Sciatic nerve (tissue), 2 donors: ENCODE results near the gene AVPR1A. TPM values are rescaled to one million over a fixed set of nuclear protein-coding genes. Genes with fewer than 3 reads are reported as not detected.
"Not testable (repeated sequence)": the region's sequence is repeated elsewhere in the genome, so short reads cannot be mapped to it uniquely, and the experiment has no call there.

Source experiments
- ATAC-seq: fragments of 200-7000 bp; cut with Tn5 transposase; one replicate; pipeline ENCODE4 v1.9.1; 2020; ENCODE audit warnings: mild to moderate bottlenecking, moderate library complexity
- DNase-seq: peaks from one replicate; pipeline ENCODE4 v3.0.0-alpha.2; 2020; ENCODE audit warnings: low spot score
- intact Hi-C: fragments of 100-400 bp; cut with DNase I; formaldehyde crosslinking; loops from one replicate; pipeline ENCODE4 v1.14.2; 2022
- total RNA-seq: library from RNA; stranded (reverse); fragmentation: NEBNext Ultra II Directional; extraction: Animal tissue kit (Norgen Biotek cat#: 25700); gene quantifications from one replicate; pipeline ENCODE4 v1.2.1, GENCODE V29; 2021
- donor health status: DM: no; HTN: no; CAD: no.
- donor health status: DM: no; HTN: no; CAD: no.

Gene AVPR1A
- total RNA-seq: 3.9 TPM

- intact Hi-C loops: loop anchor here (1.0 kb wide), 1 partner anchor 45 kb away; no protein-coding TSS in a partner anchor
- no peak for DNase-seq
- ATAC-seq: peak; percentile 46
These were observed at the start of gene AVPR1A for GRCh38 chr12:63150713-63151622. AVPR1A (minus strand) TSS chr12:63151201; CDS start chr12:63150836, 365 bp downstream.

GRCh38 chr12:63196168-63196567 lies 45.2 kb upstream of the AVPR1A start:
- no peak for DNase-seq
- ATAC-seq: no peak
- intact Hi-C loops: no loop called here

GRCh38 chr12:63179224-63179623 lies 28.2 kb upstream of the AVPR1A start:
- no peak for ATAC-seq
- intact Hi-C loops: no loop called here
- no peak for DNase-seq

GRCh38 chr12:63170321-63170720 lies 19.3 kb upstream of the AVPR1A start:
- intact Hi-C loops: no loop called here
- DNase-seq (no peak), ATAC-seq (no peak)

- ATAC-seq, intact Hi-C loops, DNase-seq: not testable (repeated sequence)
These were observed 16.7 kb upstream of the AVPR1A start for GRCh38 chr12:63167741-63168140.

- DNase-seq (no peak), ATAC-seq (no peak)
- intact Hi-C loops: no loop called here
These were observed 13.9 kb upstream of the AVPR1A start for GRCh38 chr12:63164911-63165310.

- no peak for DNase-seq
- ATAC-seq: no peak
- intact Hi-C loops: no loop called here
These were observed 12.5 kb upstream of the AVPR1A start for GRCh38 chr12:63163541-63163940.

- DNase-seq (no peak), ATAC-seq (no peak)
- intact Hi-C loops: no loop called here
These were observed 4.4 kb upstream of the AVPR1A start for GRCh38 chr12:63155375-63155774.

- DNase-seq (no peak), ATAC-seq (no peak)
- intact Hi-C loops: no loop called here
These were observed 3.6 kb upstream of the AVPR1A start for GRCh38 chr12:63154560-63154959.

- DNase-seq (no peak), ATAC-seq (no peak)
- intact Hi-C loops: no loop called here
These were observed 1.3 kb upstream of the AVPR1A start for GRCh38 chr12:63152321-63152700.

- intact Hi-C loops: no loop called here
- peak; percentile 68 for ATAC-seq
- no peak for DNase-seq
These were observed 771 bp upstream of the AVPR1A start for GRCh38 chr12:63151623-63152320.

GRCh38 chr12:63149909-63150712 lies 890 bp downstream of the AVPR1A start:
- DNase-seq (no peak), ATAC-seq (peak; percentile 36)
- intact Hi-C loops: loop anchor here (1.0 kb wide), 1 partner anchor 44 kb away; no protein-coding TSS in a partner anchor

- DNase-seq: no peak
- no peak for ATAC-seq
- intact Hi-C loops: no loop called here
These were observed 6.4 kb downstream of the AVPR1A start for GRCh38 chr12:63144556-63144955.

GRCh38 chr12:63138488-63138887 lies 12.5 kb downstream of the AVPR1A start:
- no peak for ATAC-seq
- intact Hi-C loops: no loop called here
- DNase-seq: no peak

GRCh38 chr12:63133981-63134380 lies 17.0 kb downstream of the AVPR1A start:
- no peak for ATAC-seq
- intact Hi-C loops: no loop called here
- no peak for DNase-seq

- ATAC-seq: no peak
- intact Hi-C loops: no loop called here
- no peak for DNase-seq
These were observed 18.8 kb downstream of the AVPR1A start for GRCh38 chr12:63132201-63132600.

GRCh38 chr12:63129927-63130326 lies 21.1 kb downstream of the AVPR1A start:
- DNase-seq (no peak), ATAC-seq (no peak)
- intact Hi-C loops: no loop called here

- no peak for ATAC-seq
- no peak for DNase-seq
- intact Hi-C loops: no loop called here
These were observed 26.2 kb downstream of the AVPR1A start for GRCh38 chr12:63124778-63125177.

GRCh38 chr12:63103494-63104131 lies 47.4 kb downstream of the AVPR1A start:
- intact Hi-C loops: no loop called here
- no peak for DNase-seq
- no peak for ATAC-seq
